GM23338 (cell line): ENCODE measurements around the gene RIC1.

Experiments used
- EZH2 ChIP-seq: fragments of 200-600 bp; sonication (generic); IDR thresholded peaks from one replicate; pipeline ENCODE4 v1.8.0; 2017; ENCODE audit warnings: antibody characterized with exemption, mild to moderate bottlenecking, low read depth; ENCODE audit not compliant: unreplicated experiment
- EZH2phosphoT487 ChIP-seq: fragments of 200-600 bp; sonication (generic); IDR thresholded peaks from one replicate; pipeline ENCODE4 v1.8.1; 2018; ENCODE audit warnings: antibody characterized with exemption; ENCODE audit not compliant: unreplicated experiment
- JUNB ChIP-seq: IDR thresholded peaks from one replicate; pipeline ENCODE4 v1.6.1; 2016; ENCODE audit warnings: antibody characterized with exemption; ENCODE audit not compliant: unreplicated experiment
- POLR2AphosphoS5 ChIP-seq: IDR thresholded peaks from 2 replicates; pipeline ENCODE4 v1.6.1; 2016; ENCODE audit warnings: antibody characterized with exemption, low read depth
- ZNF331 ChIP-seq: fragments of 250-450 bp; sonication (Bioruptor Pico); IDR thresholded peaks from 2 replicates; pipeline ENCODE4 v1.5.0; 2020; ENCODE audit warnings: low read depth, mild to moderate bottlenecking, moderate library complexity
- TF ChIP-seq, protein P1 (sequence below), 2 experiments: fragments of 200-600 bp in 1 of 2; sonication (generic) in 1 of 2; conservative IDR thresholded peaks; 2 replicates each; pipeline versions ENCODE4 v1.5.1 to v1.6.1; 2016 to 2017; ENCODE audit warnings: antibody characterized with exemption in 2 of 2, low read depth in 2 of 2, mild to moderate bottlenecking in 2 of 2, moderate library complexity in 1 of 2
- TF ChIP-seq, protein P2 (sequence below): IDR thresholded peaks from one replicate; pipeline ENCODE4 v1.6.1; 2018; ENCODE audit warnings: antibody characterized with exemption; ENCODE audit not compliant: unreplicated experiment
- TF ChIP-seq, protein P3 (sequence below): IDR thresholded peaks from 2 replicates; pipeline ENCODE4 v1.6.1; 2016; ENCODE audit warnings: antibody characterized with exemption

DNA sequence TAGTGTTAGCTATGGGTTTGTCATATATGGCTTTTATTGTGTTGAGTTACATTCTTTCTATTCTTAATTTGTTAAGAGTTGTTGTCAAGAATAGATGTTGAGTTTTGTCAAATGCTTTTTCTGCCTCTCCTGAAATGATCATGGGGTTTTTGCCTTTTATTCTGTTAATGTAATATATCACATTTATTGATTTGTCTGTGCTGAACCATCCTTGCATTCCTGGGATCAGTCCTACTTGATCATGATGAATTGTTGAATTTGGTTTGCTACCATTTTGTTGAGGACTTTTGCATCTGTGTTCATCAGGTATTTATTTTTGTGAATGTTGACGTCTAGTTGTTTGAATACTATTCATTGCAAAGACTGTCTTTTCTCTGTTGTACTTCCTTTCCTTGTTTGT lies 23.9 kb downstream of the RIC1 start:
- TF ChIP-seq POLR2AphosphoS5: no peak
- TF ChIP-seq ZNF331 (CRISPR knock-in tag): no peak
- TF ChIP-seq, protein P1, sequence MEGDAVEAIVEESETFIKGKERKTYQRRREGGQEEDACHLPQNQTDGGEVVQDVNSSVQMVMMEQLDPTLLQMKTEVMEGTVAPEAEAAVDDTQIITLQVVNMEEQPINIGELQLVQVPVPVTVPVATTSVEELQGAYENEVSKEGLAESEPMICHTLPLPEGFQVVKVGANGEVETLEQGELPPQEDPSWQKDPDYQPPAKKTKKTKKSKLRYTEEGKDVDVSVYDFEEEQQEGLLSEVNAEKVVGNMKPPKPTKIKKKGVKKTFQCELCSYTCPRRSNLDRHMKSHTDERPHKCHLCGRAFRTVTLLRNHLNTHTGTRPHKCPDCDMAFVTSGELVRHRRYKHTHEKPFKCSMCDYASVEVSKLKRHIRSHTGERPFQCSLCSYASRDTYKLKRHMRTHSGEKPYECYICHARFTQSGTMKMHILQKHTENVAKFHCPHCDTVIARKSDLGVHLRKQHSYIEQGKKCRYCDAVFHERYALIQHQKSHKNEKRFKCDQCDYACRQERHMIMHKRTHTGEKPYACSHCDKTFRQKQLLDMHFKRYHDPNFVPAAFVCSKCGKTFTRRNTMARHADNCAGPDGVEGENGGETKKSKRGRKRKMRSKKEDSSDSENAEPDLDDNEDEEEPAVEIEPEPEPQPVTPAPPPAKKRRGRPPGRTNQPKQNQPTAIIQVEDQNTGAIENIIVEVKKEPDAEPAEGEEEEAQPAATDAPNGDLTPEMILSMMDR (conservative IDR thresholded peaks at IDR 0.05; ENCODE audit: low read depth in 2 of 2): no peak
- TF ChIP-seq, protein P2, sequence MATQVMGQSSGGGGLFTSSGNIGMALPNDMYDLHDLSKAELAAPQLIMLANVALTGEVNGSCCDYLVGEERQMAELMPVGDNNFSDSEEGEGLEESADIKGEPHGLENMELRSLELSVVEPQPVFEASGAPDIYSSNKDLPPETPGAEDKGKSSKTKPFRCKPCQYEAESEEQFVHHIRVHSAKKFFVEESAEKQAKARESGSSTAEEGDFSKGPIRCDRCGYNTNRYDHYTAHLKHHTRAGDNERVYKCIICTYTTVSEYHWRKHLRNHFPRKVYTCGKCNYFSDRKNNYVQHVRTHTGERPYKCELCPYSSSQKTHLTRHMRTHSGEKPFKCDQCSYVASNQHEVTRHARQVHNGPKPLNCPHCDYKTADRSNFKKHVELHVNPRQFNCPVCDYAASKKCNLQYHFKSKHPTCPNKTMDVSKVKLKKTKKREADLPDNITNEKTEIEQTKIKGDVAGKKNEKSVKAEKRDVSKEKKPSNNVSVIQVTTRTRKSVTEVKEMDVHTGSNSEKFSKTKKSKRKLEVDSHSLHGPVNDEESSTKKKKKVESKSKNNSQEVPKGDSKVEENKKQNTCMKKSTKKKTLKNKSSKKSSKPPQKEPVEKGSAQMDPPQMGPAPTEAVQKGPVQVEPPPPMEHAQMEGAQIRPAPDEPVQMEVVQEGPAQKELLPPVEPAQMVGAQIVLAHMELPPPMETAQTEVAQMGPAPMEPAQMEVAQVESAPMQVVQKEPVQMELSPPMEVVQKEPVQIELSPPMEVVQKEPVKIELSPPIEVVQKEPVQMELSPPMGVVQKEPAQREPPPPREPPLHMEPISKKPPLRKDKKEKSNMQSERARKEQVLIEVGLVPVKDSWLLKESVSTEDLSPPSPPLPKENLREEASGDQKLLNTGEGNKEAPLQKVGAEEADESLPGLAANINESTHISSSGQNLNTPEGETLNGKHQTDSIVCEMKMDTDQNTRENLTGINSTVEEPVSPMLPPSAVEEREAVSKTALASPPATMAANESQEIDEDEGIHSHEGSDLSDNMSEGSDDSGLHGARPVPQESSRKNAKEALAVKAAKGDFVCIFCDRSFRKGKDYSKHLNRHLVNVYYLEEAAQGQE: no peak
- no peak for TF ChIP-seq EZH2phosphoT487
- no peak for TF ChIP-seq EZH2
- TF ChIP-seq, protein P3, sequence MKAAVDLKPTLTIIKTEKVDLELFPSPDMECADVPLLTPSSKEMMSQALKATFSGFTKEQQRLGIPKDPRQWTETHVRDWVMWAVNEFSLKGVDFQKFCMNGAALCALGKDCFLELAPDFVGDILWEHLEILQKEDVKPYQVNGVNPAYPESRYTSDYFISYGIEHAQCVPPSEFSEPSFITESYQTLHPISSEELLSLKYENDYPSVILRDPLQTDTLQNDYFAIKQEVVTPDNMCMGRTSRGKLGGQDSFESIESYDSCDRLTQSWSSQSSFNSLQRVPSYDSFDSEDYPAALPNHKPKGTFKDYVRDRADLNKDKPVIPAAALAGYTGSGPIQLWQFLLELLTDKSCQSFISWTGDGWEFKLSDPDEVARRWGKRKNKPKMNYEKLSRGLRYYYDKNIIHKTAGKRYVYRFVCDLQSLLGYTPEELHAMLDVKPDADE: no peak
- TF ChIP-seq JUNB: no peak
